ENCODE data around the gene MEP1B.
"Not testable (repeated sequence)": the region's sequence is repeated elsewhere in the genome, so short reads cannot be mapped to it uniquely, and the experiment has no call there.

MEP1B gene

GRCh38 chr18:32209685-32210445, 20.0 kb downstream of the MEP1B start:
- no peak for DNase-seq

GRCh38 chr18:32213693-32214092, 23.9 kb downstream of the MEP1B start:
- DNase-seq, result peak; percentile 64

DNA sequence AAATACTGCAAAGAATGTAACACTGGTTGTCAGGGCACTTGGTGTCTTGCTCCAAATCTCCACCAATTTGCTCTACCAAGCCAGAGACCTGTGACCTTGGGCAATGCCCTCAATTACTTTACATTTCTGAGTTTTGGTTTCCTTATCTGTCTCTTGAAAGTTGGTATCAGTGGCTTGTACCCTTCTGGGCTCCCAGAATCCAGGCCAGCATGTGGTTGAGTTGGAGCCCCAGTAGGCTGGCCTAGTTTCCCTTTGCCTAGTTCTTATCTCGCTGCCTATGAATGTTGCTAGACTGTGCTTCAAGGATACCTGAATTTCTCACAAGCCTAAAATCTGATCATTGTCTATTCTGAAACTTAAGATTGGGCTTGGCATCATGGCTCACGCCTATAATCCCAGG, 26.6 kb downstream of the MEP1B start:
- DNase-seq, result no peak

GRCh38 chr18:32219431-32220018, 29.7 kb downstream of the MEP1B start:
- no peak for DNase-seq

DNA sequence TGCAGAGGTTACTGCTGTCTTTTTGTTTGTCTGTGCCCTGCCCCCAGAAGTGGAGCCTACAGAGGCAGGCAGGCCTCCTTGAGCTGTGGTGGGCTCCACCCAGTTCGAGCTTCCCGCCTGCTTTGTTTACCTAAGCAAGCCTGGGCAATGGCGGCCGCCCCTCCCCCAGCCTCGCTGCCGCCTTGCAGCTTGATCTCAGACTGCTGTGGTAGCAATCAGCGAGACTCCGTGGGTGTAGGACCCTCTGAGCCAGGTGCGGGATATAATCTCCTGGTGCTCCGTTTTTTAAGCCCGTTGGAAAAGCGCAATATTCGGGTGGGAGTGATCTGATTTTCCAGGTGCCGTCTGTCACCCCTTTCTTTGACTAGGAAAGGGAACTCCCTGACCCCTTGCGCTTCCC, 43.5 kb downstream of the MEP1B start:
- DNase-seq, result not testable (repeated sequence)

GRCh38 chr18:32237049-32237448, 47.2 kb downstream of the MEP1B start:
- DNase-seq, result no peak

DNA sequence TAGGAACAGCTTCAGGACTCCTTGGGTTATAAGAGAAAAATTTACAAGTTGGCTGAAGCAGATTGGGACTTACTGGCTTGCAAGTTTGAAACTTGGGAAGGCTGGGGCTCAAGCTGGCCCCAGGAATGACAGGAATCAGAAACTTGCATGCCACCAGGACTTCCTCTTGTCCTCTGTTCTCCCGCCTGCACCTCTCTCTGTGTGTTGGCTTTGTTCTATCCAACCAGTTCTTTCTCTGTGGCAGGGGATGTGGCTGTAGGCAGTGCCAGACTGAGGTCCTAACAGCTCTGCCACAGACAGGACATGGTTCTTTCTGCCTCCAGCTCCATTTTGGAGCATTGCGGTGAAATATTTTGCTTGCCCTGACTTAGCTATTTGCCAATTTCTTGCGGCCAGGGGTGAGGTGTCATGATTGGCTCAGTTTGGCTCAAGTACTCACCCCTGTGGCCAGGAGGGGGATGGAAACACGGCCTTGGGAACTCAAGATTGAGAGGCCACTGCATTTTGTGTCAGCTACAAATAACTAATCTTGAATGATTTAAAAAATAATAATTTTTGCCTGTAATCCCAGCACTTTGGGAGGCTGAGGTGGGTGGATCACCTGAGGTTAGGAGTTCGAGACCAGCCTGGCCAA, 48.9 kb downstream of the MEP1B start:
- no peak for DNase-seq

GRCh38 chr18:32242395-32242794, 52.6 kb downstream of the MEP1B start:
- no peak for DNase-seq

DNA sequence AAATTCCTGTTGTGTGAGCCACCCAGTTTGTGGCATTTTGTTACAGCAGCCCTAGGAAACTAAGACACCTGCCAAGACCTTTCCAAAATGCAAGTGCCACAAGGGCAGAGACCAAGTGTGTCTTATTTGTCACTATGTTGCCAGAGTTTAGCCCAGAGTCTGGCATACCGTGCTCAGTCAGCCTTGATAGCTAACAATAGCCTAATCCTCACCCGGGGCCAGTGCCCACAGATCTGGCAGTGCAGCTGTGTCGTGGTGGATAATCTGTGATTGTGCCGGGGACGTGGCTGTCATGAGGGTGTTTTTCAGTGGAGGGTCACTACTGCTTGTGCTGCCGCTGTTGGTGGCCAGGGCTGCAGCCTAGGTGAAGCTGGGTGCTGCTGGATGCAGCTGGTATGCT, 53.5 kb downstream of the MEP1B start:
- no peak for DNase-seq

DNA sequence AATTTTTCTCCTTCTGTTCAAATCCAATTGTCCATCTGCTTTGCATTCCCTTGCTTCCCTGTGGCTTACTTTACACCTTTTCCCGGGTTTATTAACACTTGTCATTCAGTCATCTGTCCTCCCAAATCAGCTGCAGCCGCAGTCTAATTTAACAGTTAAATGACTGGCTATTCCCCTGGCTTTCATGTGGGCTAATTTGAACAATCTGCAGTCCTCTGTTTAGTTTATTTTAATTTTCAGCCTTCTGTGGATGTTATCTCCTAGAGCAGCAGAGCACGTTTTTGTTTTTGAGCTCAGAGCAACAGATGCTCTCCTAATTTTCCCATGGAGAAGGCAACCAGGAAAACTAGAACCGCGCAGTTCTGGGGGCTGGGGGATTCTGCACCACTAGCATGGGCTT, 55.0 kb downstream of the MEP1B start:
- no peak for DNase-seq

DNA sequence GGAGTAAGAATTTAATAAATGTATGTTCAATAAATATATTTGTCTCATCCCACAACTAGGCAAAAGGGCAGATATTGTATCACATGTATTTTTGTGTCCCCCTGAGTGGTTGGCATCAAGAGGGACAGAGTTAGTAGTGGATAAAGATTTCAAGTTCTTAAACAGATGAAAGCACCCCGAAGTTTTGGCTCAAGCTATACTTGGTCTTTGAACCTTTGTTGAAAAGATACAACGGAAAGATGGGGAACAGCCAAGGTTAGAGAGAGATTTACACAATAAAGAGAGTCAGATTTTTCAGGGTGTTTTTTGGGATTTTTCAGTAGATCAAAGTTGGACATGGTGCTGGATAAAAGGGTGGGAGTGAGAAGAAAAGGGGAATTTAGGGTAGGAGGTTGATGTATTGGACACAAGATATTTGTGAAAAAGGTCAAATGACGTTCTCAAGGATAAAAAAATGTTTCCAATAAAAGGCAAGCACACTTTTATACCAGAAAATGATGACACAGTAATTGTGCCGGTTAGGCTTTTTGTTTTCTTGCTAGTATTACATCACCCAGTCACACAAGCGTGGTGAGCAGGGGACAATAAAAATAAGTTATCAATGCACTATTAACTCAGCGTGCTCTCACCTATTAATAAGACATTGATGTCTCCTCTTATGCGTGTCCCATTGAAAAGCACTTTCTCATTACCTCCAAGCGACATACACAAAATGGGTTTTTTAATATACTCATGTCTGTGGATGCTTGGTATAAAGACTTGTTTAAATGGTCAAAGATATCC, 59.5 kb downstream of the MEP1B start:
- no peak for DNase-seq

DNA sequence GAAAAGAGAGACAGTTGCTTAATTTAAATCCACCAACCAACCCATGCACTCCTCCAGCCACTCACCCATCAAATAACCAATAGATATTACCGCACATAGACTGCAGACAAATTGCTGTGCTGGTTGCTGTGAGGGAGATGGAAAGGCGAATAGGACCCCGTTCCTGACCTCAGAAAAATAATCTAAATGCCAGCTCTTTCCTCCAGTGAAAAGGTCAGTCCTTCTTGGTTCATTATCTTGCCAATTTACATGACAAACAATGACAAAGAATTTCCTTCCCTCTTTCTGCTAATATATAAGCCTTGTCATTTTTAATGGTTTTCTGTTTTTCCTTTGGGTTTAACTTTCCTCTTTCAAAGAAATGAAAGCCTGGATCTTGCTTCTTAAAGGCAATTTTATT, 61.6 kb downstream of the MEP1B start:
- no peak for DNase-seq

- DNase-seq, result no peak
These were observed 62.5 kb downstream of the MEP1B start for GRCh38 chr18:32252141-32252860.

GRCh38 chr18:32255570-32255969, 65.7 kb downstream of the MEP1B start:
- no peak for DNase-seq

DNA sequence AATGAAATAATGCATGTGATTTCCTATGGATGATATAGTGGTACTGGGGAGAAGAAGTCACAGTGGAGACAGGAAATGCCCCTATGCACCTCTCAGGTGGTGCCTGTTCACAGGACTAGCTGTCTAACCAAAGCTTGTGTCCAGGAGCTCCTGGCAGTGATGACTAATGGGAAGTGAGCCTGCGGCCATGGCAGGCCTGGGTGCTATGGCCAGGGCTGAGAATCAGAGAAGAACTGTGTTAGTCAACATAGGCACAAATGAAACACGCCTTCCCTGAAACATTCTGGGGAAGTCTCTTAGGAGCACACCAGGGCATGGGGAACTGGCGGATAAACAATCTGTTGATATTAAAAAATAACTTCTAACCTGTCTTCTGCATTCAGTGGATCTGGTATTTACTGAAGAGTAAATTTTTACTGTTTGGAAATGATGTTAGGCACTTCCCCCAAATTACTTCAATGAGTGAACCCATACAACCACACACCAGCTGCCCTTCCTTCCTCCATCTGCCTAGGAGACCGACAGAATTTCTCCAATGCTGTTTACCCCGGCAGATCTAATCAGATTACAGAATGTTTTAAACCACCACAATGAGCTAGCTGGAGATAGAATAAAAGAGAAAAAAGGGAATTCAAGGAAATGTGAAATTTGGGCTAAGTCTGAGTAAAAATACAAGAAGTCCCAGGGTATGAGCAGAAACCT, 67.4 kb downstream of the MEP1B start:
- DNase-seq, result no peak

- DNase-seq, result no peak
These were observed 68.3 kb downstream of the MEP1B start for GRCh38 chr18:32258148-32258547.

DNA sequence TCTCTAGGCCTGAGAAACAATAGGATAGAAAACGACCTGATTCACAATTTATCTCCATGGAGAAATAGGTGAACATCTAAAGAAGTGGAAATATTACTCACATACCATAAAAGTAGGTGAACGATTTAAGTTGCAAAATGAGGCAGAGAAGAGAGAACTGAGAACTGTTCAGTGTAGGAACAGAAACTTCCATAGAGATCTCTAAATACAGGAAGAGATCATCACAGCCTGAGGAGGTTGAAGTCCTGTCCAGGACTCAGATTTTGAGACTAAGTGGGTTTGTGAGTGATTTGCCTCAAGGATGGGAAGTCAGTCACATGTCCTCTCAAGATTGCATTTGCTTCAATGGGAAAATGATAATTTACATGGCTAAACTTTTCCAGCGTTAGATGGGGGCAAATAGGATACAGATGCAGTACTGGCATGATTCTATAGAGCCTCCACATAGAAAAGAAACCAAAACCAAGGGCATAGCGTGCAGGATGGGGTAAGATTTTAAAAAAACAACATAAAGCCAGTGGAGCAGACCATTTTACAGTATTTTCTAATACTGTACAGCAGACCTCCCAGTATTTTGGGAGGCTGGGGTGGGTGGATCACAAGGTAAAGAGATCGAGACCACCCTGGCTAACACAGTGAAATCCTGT, 68.8 kb downstream of the MEP1B start:
- no peak for DNase-seq

DNA sequence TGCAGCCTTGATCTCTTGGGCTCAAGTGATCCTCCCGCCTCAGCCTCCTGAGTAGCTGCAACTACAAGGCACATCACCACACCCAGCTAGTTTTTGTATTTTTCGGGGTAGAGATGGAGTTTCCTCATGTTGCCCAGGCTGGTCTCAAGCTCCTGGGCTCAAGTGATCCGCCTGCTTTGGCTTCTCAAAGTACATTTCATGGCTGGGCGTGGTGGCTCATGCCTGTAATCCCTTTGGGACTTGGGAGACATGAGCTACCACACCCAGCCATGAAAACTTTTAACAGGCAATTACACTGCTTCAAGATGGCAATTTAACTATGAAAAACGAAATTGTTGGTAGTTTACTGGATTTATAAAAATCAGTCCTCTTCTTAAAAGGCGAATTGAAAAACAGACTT, 69.7 kb downstream of the MEP1B start:
- DNase-seq, result no peak

- DNase-seq, result no peak
These were observed 71.2 kb downstream of the MEP1B start for GRCh38 chr18:32261003-32261402.

DNA sequence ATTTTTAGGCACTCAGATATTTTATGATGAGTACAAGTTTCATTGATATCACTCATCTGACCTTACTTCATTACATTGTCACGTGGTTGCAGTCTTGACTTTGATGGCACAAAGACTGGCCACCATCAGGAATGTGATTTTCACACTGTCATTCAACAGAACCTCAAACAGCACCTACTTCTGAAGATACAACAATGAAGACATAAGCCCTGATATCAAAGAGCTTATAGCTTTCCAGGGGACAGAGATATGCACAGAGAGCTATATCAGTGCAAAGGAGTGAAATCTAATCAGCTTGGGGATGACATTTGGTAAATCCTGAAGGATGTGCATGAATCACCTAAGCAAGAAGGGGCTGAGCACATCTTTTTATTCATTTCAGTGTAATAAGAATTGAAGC, 72.3 kb downstream of the MEP1B start:
- no peak for DNase-seq

DNA sequence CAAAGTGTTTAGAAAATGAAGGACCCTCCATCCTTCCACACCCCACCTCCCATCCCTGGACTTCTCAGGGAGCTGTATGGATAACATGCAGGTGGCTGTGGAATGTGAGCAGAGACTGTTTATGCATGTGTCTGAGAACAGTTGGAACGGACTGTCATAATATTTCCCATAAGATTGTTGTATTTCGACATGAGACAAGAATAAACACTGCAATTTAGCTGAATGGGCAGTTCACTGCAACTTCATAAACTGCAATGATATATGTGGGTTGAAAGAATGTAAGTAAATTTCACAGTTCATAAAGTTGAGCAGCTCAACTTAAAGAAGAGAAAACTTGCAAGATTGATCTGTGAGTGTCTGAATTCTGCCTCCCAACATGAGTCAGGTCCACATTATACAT, 74.6 kb downstream of the MEP1B start:
- DNase-seq, result no peak

GRCh38 chr18:32267463-32267862, 77.6 kb downstream of the MEP1B start:
- no peak for DNase-seq
